ENCODE data around the gene H1-8. TPM values are rescaled to one million over a fixed set of nuclear protein-coding genes. Genes with fewer than 3 reads are reported as not detected.

Gene H1-8
- total RNA-seq, 2 donors from 2014 or later = not detected

DNA sequence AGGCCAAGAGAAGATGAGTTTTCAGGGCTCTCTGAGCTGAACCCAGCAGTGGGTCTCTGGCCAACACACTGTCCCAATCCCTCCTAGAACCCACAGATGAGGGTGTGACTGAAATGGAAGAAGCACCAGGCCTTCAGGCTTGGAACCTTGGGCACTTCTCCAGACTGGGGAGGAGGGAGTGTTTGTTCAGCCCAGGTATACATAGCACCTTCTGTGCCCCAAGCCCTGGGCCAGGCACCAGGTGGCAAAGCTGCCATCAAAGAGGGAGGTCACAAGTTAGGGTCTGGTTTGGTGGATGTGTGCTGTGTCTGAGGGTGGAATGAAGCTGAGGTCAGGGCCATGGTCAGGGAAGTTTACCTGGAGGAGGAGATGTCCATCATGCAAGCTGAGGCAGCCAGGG is 30.4 kb upstream of the H1-8 start:
- Histone ChIP-seq H3K36me3 (ENCODE audit: control insufficient read depth, insufficient read depth, low read length) (peaks cover 19% of the 10 kb centered on the region), H3K27ac (ENCODE audit: low read depth, low read length) (no peak overlapping the region), H3K4me3 (ENCODE audit: low read length) (no peak overlapping the region), H3K4me1 (ENCODE audit: control insufficient read depth, insufficient read depth, low read length) (no peaks in the 10 kb centered on the region), H3K9ac (ENCODE audit: extremely low read depth, low read length, poor library complexity, severe bottlenecking) (no peak overlapping the region), H3K9me3 (ENCODE audit: control insufficient read depth, low read length) (no peaks in the 10 kb centered on the region), H3K27me3 (ENCODE audit: control insufficient read depth, insufficient read depth, low read length, poor library complexity, severe bottlenecking) (no peaks in the 10 kb centered on the region)
- Mint-ChIP-seq H3K27ac (peak overlapping the region; percentile 60), H3K27me3 (ENCODE audit: insufficient read depth) (no peaks in the 10 kb centered on the region), H3K4me1 (no peaks in the 10 kb centered on the region), H3K4me3 (no peak overlapping the region), H3K36me3 (ENCODE audit: low read depth) (peaks cover 33% of the 10 kb centered on the region), H3K9me3 (no peaks in the 10 kb centered on the region)
- no peak for DNase-seq
- TF ChIP-seq, protein P1, sequence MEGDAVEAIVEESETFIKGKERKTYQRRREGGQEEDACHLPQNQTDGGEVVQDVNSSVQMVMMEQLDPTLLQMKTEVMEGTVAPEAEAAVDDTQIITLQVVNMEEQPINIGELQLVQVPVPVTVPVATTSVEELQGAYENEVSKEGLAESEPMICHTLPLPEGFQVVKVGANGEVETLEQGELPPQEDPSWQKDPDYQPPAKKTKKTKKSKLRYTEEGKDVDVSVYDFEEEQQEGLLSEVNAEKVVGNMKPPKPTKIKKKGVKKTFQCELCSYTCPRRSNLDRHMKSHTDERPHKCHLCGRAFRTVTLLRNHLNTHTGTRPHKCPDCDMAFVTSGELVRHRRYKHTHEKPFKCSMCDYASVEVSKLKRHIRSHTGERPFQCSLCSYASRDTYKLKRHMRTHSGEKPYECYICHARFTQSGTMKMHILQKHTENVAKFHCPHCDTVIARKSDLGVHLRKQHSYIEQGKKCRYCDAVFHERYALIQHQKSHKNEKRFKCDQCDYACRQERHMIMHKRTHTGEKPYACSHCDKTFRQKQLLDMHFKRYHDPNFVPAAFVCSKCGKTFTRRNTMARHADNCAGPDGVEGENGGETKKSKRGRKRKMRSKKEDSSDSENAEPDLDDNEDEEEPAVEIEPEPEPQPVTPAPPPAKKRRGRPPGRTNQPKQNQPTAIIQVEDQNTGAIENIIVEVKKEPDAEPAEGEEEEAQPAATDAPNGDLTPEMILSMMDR (conservative IDR thresholded peaks at IDR 0.05) = no peak

DNA sequence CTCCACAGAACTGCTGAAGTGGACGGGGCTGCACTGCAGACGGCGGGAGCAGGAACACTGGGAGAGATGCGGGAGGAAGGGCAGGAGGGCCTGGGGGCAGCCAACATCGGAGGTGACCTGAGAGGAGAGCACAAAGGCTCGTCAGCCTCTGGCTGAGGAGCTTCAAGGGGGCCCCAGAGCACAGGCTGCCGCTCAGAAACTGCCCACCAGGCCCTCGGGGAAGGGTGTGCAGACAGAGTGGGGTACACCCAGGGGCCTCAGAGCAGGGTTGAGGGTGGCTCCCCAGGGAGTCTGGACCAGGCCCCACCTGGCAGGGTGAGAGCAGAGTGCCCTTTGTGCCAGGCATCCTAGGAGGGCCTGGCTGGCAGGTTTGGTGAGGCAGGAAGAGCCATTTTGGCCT is 29.3 kb upstream of the H1-8 start:
- H3K4me3 ChIP-seq (ENCODE audit: low read length) = no peak overlapping the region
- no peak overlapping the region for H3K27ac ChIP-seq (ENCODE audit: low read depth, low read length)
- no peaks in the 10 kb centered on the region for H3K4me1 ChIP-seq (ENCODE audit: control insufficient read depth, insufficient read depth, low read length)
- H3K36me3 Mint-ChIP-seq (ENCODE audit: low read depth) = peaks cover 30% of the 10 kb centered on the region
- DNase-seq = no peak
- peak overlapping the region; percentile 13 for H3K27ac Mint-ChIP-seq
- TF ChIP-seq, protein P1 (conservative IDR thresholded peaks at IDR 0.05) = no peak
- no peak overlapping the region for H3K9ac ChIP-seq (ENCODE audit: extremely low read depth, low read length, poor library complexity, severe bottlenecking)
- 92 to 96% methylated on average over 8 of the region's 8 CpGs for WGBS, 2 experiments (ENCODE audit: insufficient coverage in 1 of 2, insufficient read length in 1 of 2)
- no peaks in the 10 kb centered on the region for H3K9me3 Mint-ChIP-seq
- H3K9me3 ChIP-seq (ENCODE audit: control insufficient read depth, low read length) = no peaks in the 10 kb centered on the region
- no peaks in the 10 kb centered on the region for H3K4me1 Mint-ChIP-seq
- peaks cover 19% of the 10 kb centered on the region for H3K36me3 ChIP-seq (ENCODE audit: control insufficient read depth, insufficient read depth, low read length)
- no peak overlapping the region for H3K4me3 Mint-ChIP-seq
- no peaks in the 10 kb centered on the region for H3K27me3 ChIP-seq (ENCODE audit: control insufficient read depth, insufficient read depth, low read length, poor library complexity, severe bottlenecking)
- no peaks in the 10 kb centered on the region for H3K27me3 Mint-ChIP-seq (ENCODE audit: insufficient read depth)

DNA sequence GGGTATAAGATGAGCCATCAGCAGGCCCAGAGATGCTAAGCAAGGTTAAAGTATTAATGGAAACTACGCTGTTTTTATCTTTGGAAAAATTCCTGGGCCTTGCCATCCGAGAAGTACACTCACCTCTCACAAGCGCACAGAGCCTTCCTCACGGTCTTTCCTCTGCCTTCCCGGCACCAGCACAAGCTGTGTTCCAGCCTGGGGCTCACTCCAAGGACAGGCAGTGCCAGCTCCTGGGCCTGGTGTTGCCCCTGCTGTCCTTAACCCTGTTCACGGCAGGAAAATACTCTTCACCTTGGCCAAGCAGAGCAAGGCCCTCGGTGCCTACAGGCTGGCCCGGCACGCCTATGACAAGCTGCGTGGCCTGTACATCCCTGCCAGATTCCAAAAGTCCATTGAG is 28.9 kb upstream of the H1-8 start:
- Histone ChIP-seq H3K4me1 (ENCODE audit: control insufficient read depth, insufficient read depth, low read length) (no peaks in the 10 kb centered on the region), H3K27me3 (ENCODE audit: control insufficient read depth, insufficient read depth, low read length, poor library complexity, severe bottlenecking) (no peaks in the 10 kb centered on the region), H3K27ac (ENCODE audit: low read depth, low read length) (no peak overlapping the region), H3K9me3 (ENCODE audit: control insufficient read depth, low read length) (no peaks in the 10 kb centered on the region), H3K9ac (ENCODE audit: extremely low read depth, low read length, poor library complexity, severe bottlenecking) (no peak overlapping the region), H3K36me3 (ENCODE audit: control insufficient read depth, insufficient read depth, low read length) (peaks cover 19% of the 10 kb centered on the region), H3K4me3 (ENCODE audit: low read length) (no peak overlapping the region)
- Mint-ChIP-seq H3K9me3 (no peaks in the 10 kb centered on the region), H3K27ac (peak overlapping the region; percentile 13), H3K4me1 (no peaks in the 10 kb centered on the region), H3K36me3 (ENCODE audit: low read depth) (peaks cover 33% of the 10 kb centered on the region), H3K27me3 (ENCODE audit: insufficient read depth) (no peaks in the 10 kb centered on the region), H3K4me3 (no peak overlapping the region)
- TF ChIP-seq, protein P1 (conservative IDR thresholded peaks at IDR 0.05) = no peak
- DNase-seq = no peak
- WGBS, 2 experiments (ENCODE audit: insufficient coverage in 1 of 2, insufficient read length in 1 of 2) = 93 to 96% methylated on average over 10 of the region's 10 CpGs

Data from endodermal cell (in vitro differentiated cells).